H1 (cell line): Measurements from ENCODE around the gene IVL. TPM values are rescaled to one million over a fixed set of nuclear protein-coding genes. Genes with fewer than 3 reads are reported as not detected.
A peak's percentile ranks its signal among the peaks of the same experiment; 100 is the strongest.

ENCODE experiments used
- CTCF ChIA-PET: fragments of 300-600 bp; sonication (Branson Sonifier 250); formaldehyde crosslinking; loops from one replicate; lab custom pipeline; 2021; ENCODE audit not compliant: partially characterized antibody; lab: Charles Lee
- POLR2A ChIA-PET: fragments of 300-600 bp; sonication (Branson Sonifier 250); formaldehyde crosslinking; loops from one replicate; lab custom pipeline; 2021; ENCODE audit warnings: inconsistent platforms; ENCODE audit not compliant: partially characterized antibody; lab: Charles Lee
- DNase-seq, 2 experiments: peaks; one replicate each; pipeline versions ENCODE4 v3.0.0 to v3.0.0-alpha.2; 2010 to 2022; ENCODE audit warnings: low spot score in 2 of 2, low read depth in 1 of 2, mixed read lengths in 1 of 2
- FAIRE-seq: peaks from 2 replicates; lab custom pipeline; 2011; peaks lifted over from hg19 to GRCh38; lab: Jason Lieb, UNC
- H2AFZ ChIP-seq: 2 replicates; pipeline ENCODE4 v1.8.1; 2012; ENCODE audit warnings: low read length, inconsistent platforms
- H2AK5ac ChIP-seq: 2 replicates; pipeline ENCODE4 v1.6.1; 2013; ENCODE audit warnings: low read depth, low read length
- H2BK120ac ChIP-seq: replicated peaks from 2 replicates; pipeline ENCODE3; 2013; ENCODE audit warnings: low read depth, low read length, inconsistent platforms
- H2BK12ac ChIP-seq: 2 replicates; pipeline ENCODE4 v1.6.1; 2013; ENCODE audit warnings: low read depth, low read length
- H2BK15ac ChIP-seq: 2 replicates; pipeline ENCODE4 v1.6.1; 2013; ENCODE audit warnings: low read length
- H2BK20ac ChIP-seq: 2 replicates; pipeline ENCODE4 v1.6.1; 2013; ENCODE audit warnings: low read length
- H2BK5ac ChIP-seq: 2 replicates; pipeline ENCODE4 v1.6.1; 2013; ENCODE audit warnings: low read depth, low read length
- H3K14ac ChIP-seq: 2 replicates; pipeline ENCODE4 v1.6.1; 2013; ENCODE audit warnings: inconsistent platforms; ENCODE audit not compliant: insufficient read length
- H3K18ac ChIP-seq: 2 replicates; pipeline ENCODE4 v1.6.1; 2013; ENCODE audit warnings: low read length; ENCODE audit errors: extremely low read depth
- H3K23ac ChIP-seq: 2 replicates; pipeline ENCODE4 v1.6.1; 2013; ENCODE audit warnings: inconsistent platforms; ENCODE audit not compliant: insufficient read length
- H3K23me2 ChIP-seq: 2 replicates; pipeline ENCODE4 v1.6.1; 2013; ENCODE audit warnings: low read depth, low read length
- H3K27ac ChIP-seq: 2 replicates; pipeline ENCODE4 v1.6.1; 2011; ENCODE audit warnings: low read depth, low read length, inconsistent platforms
- H3K27me3 ChIP-seq, 4 experiments: replicated peaks in 1 of 4; 1 replicate in 1 of 4; 2 replicates in 3 of 4; pipeline versions ENCODE4 v1.6.1 to v1.8.1; 2011 to 2013; ENCODE audit warnings: low read length in 3 of 4, mild to moderate bottlenecking in 3 of 4, inconsistent platforms in 2 of 4, mixed read lengths in 2 of 4, moderate library complexity in 1 of 4; ENCODE audit not compliant: control insufficient read depth in 3 of 4, insufficient read depth in 3 of 4; ENCODE audit errors: extremely low read depth in 1 of 4
- H3K36me3 ChIP-seq, 4 experiments: 2 replicates each; pipeline versions ENCODE4 v1.6.1 to v1.8.1; 2011 to 2013; ENCODE audit warnings: mild to moderate bottlenecking in 4 of 4, low read length in 3 of 4, moderate library complexity in 2 of 4, control low read depth in 1 of 4, inconsistent platforms in 1 of 4; ENCODE audit not compliant: insufficient read depth in 4 of 4, control insufficient read depth in 2 of 4
- H3K4ac ChIP-seq: replicated peaks from 2 replicates; pipeline ENCODE3; 2013; ENCODE audit warnings: low read length, low read depth, mixed read lengths, inconsistent platforms; ENCODE audit not compliant: insufficient read length
- H3K4me1 ChIP-seq, 4 experiments: replicated peaks in 1 of 4; 1 replicate in 1 of 4; 2 replicates in 3 of 4; pipeline versions ENCODE4 v1.6.1 to v1.8.1; 2011 to 2013; ENCODE audit warnings: low read length in 3 of 4, inconsistent platforms in 2 of 4, mixed read lengths in 1 of 4; ENCODE audit not compliant: insufficient read depth in 4 of 4, control insufficient read depth in 3 of 4
- H3K4me2 ChIP-seq, 2 experiments: 2 replicates each; pipeline versions ENCODE4 v1.6.1 to v1.8.1; 2011 to 2013; ENCODE audit warnings: low read depth in 2 of 2, low read length in 2 of 2, control low read depth in 1 of 2, inconsistent platforms in 1 of 2, mild to moderate bottlenecking in 1 of 2; ENCODE audit not compliant: insufficient read depth in 1 of 2
- H3K4me3 ChIP-seq, 4 experiments: fragments of 200-600, 300-600 bp in 1 of 4; sonication (generic), shearing (Covaris generic), sonication (Bioruptor Twin) in 1 of 4; 2 replicates each; pipeline versions ENCODE4 v1.5.1 to v1.8.1; 2011 to 2016; ENCODE audit warnings: low read length in 4 of 4, low read depth in 3 of 4, control low read depth in 2 of 4, inconsistent platforms in 2 of 4, mild to moderate bottlenecking in 2 of 4, mixed read lengths in 1 of 4, moderate library complexity in 1 of 4; ENCODE audit not compliant: insufficient read depth in 2 of 4; ENCODE audit errors: extremely low read depth in 1 of 4
- H3K56ac ChIP-seq: replicated peaks from 2 replicates; pipeline ENCODE3; 2013; ENCODE audit warnings: low read depth, mild to moderate bottlenecking, mixed read lengths, low read length, inconsistent platforms; ENCODE audit not compliant: insufficient read length
- H3K79me1 ChIP-seq: 2 replicates; pipeline ENCODE4 v1.6.1; 2013; ENCODE audit warnings: low read depth, low read length, control low read depth
- H3K79me2 ChIP-seq, 2 experiments: 2 replicates each; pipeline versions ENCODE4 v1.6.1 to v1.8.1; 2012 to 2013; ENCODE audit warnings: low read length in 2 of 2, mild to moderate bottlenecking in 2 of 2, inconsistent platforms in 1 of 2; ENCODE audit not compliant: insufficient read depth in 2 of 2, control insufficient read depth in 1 of 2
- H3K9ac ChIP-seq, 4 experiments: replicated peaks in 1 of 4; 1 replicate in 1 of 4; 2 replicates in 3 of 4; pipeline versions ENCODE4 v1.6.1 to v1.8.1; 2011 to 2013; ENCODE audit warnings: low read depth in 3 of 4, low read length in 3 of 4, control low read depth in 2 of 4, mild to moderate bottlenecking in 2 of 4, moderate library complexity in 2 of 4, inconsistent platforms in 1 of 4; ENCODE audit errors: extremely low read depth in 1 of 4
- H3K9me3 ChIP-seq, 2 experiments: 2 replicates each; pipeline versions ENCODE4 v1.6.1 to v1.8.1; 2012 to 2013; ENCODE audit warnings: mild to moderate bottlenecking in 2 of 2, moderate library complexity in 2 of 2, control low read depth in 1 of 2, inconsistent platforms in 1 of 2, low read depth in 1 of 2, low read length in 1 of 2, mixed read lengths in 1 of 2; ENCODE audit not compliant: insufficient read depth in 2 of 2
- H4K20me1 ChIP-seq, 2 experiments: replicated peaks in 1 of 2; 2 replicates each; pipeline versions ENCODE3 to v1.8.1; 2011 to 2013; ENCODE audit warnings: inconsistent platforms in 2 of 2, low read length in 2 of 2, mild to moderate bottlenecking in 1 of 2; ENCODE audit not compliant: insufficient read depth in 2 of 2, control insufficient read depth in 1 of 2
- H4K5ac ChIP-seq: 2 replicates; pipeline ENCODE4 v1.6.1; 2013; ENCODE audit warnings: low read length, low read depth, mixed read lengths, inconsistent platforms; ENCODE audit not compliant: insufficient read length
- H4K8ac ChIP-seq: 2 replicates; pipeline ENCODE4 v1.8.0; 2013; ENCODE audit warnings: mild to moderate bottlenecking, moderate library complexity, low read length, inconsistent platforms; ENCODE audit not compliant: insufficient read depth; ENCODE audit errors: extremely low read depth
- H4K91ac ChIP-seq: replicated peaks from 2 replicates; pipeline ENCODE3; 2013; ENCODE audit warnings: low read length, mixed read lengths, inconsistent platforms; ENCODE audit not compliant: insufficient read length
- ATF2 ChIP-seq: IDR thresholded peaks from 2 replicates; pipeline ENCODE4 v1.6.1; 2012; ENCODE audit warnings: low read length, inconsistent platforms
- CBX5 ChIP-seq: fragments of 300-800, 300-1000 bp; sonication (generic); IDR thresholded peaks from 2 replicates; pipeline ENCODE4 v1.7.1; 2016; ENCODE audit warnings: antibody characterized with exemption, low read length, low read depth
- E2F6 ChIP-seq: IDR thresholded peaks from 2 replicates; pipeline ENCODE4 v1.6.1; 2012; ENCODE audit warnings: inconsistent platforms
- HDAC2 ChIP-seq, 2 experiments: fragments of 300-600 bp in 1 of 2; sonication (generic) in 1 of 2; IDR thresholded peaks; 2 replicates each; pipeline ENCODE4 v1.6.1; 2011 to 2012; ENCODE audit warnings: low read depth in 2 of 2, low read length in 2 of 2, mild to moderate bottlenecking in 2 of 2, moderate library complexity in 2 of 2, borderline replicate concordance in 1 of 2, inconsistent platforms in 1 of 2
- JUN ChIP-seq: IDR thresholded peaks from 2 replicates; pipeline ENCODE4 v1.6.1; 2011; ENCODE audit warnings: low read depth, mild to moderate bottlenecking, improper control_type of control experiment, low read length
- JUND ChIP-seq: IDR thresholded peaks from 2 replicates; pipeline ENCODE4 v1.6.1; 2011; ENCODE audit warnings: mild to moderate bottlenecking, improper control_type of control experiment, low read length
- KDM5A ChIP-seq: fragments of 200-600 bp; IDR thresholded peaks from 2 replicates; pipeline ENCODE4 v1.7.1; 2012; ENCODE audit warnings: mild to moderate bottlenecking, low read length, inconsistent platforms, mixed read lengths
- MAX ChIP-seq: IDR thresholded peaks from 2 replicates; pipeline ENCODE4 v1.6.1; 2012; ENCODE audit warnings: inconsistent platforms
- PHF8 ChIP-seq: fragments of 200-600 bp; sonication (generic); conservative IDR thresholded peaks from 2 replicates; pipeline ENCODE4 v1.7.1; 2012; ENCODE audit warnings: low read depth, mild to moderate bottlenecking, inconsistent platforms, low read length, moderate library complexity
- SP4 ChIP-seq: IDR thresholded peaks from 2 replicates; pipeline ENCODE4 v1.6.1; 2012; ENCODE audit warnings: low read length, inconsistent platforms
- SRF ChIP-seq: IDR thresholded peaks from 2 replicates; pipeline ENCODE4 v1.6.1; 2011; ENCODE audit warnings: mild to moderate bottlenecking, low read depth, low read length, moderate library complexity
- ZNF274 ChIP-seq: IDR thresholded peaks from 2 replicates; pipeline ENCODE4 v1.7.0; 2012; ENCODE audit warnings: low read length, borderline replicate concordance; ENCODE audit errors: extremely low read depth
- WGBS, 2 experiments: shearing (Covaris generic) in 1 of 2; methylation state at CpG; one replicate each; pipeline versions ENCODE4 v1.1.6 to v1.1.7; 2013 to 2015; ENCODE audit warnings: low lambda C conversion rate in 2 of 2, mixed read lengths in 2 of 2, inconsistent platforms in 1 of 2, low coverage in 1 of 2, missing lambda C conversion rate in 1 of 2; ENCODE audit not compliant: insufficient replicate concordance in 2 of 2, insufficient coverage in 1 of 2, insufficient read length in 1 of 2; ENCODE audit errors: extremely low coverage in 1 of 2, missing lambda C conversion rate in 1 of 2; 5-methylcytosine and 5-hydroxymethylcytosine counted together
- polyA plus RNA-seq, 7 experiments: library from polyadenylated mRNA; depleted of rRNA in 3 of 7; stranded (reverse) in 5 of 7; unstranded in 2 of 7; fragments of >200 nt in 5 of 7; fragments of 200-250 nt in 2 of 7; gene quantifications; 1 replicate in 5 of 7; 2 replicates in 1 of 7; 4 replicates in 1 of 7; pipeline versions ENCODE4 v1.2.1 to v1.2.3, GENCODE V29; 2011 to 2013; ENCODE audit warnings: missing spikeins in 2 of 7, mixed read lengths in 2 of 7
- total RNA-seq: library from RNA; stranded (reverse); fragmentation: NEBNext Ultra II Directional; extraction: Animal tissue kit (Norgen Biotek cat#: 25700); gene quantifications from 2 replicates; pipeline ENCODE4 v1.2.1, GENCODE V29; 2021

IVL gene
- total and polyA plus RNA-seq, 2 of the 8 experiments (the other 6 are each of a cell fraction or from before 2014, with no cell fraction given) = not detected

GRCh38 chr1:152951711-152952110 is 43.4 kb downstream of the IVL start:
- no peak overlapping the region for H4K5ac ChIP-seq
- H2BK120ac ChIP-seq = no peak overlapping the region
- H2BK15ac ChIP-seq = no peak overlapping the region
- H2AK5ac ChIP-seq = no peak overlapping the region
- H2BK5ac ChIP-seq = no peak overlapping the region
- H3K56ac ChIP-seq = no peak overlapping the region
- H3K79me2 ChIP-seq = no peaks in the 10 kb centered on the region
- no peaks in the 10 kb centered on the region for H3K36me3 ChIP-seq
- no peak overlapping the region for H3K27ac ChIP-seq
- H3K18ac ChIP-seq = no peak overlapping the region
- no peaks in the 10 kb centered on the region for H3K27me3 ChIP-seq
- no peak overlapping the region for H3K4me3 ChIP-seq
- no peaks in the 10 kb centered on the region for H3K23me2 ChIP-seq
- ChIA-PET POLR2A (no interaction called here), CTCF (interaction anchor here (1.3 kb wide), 1 partner anchor 26 kb away, joined by 3 read pairs; no protein-coding TSS in a partner anchor)
- H4K8ac ChIP-seq = no peak overlapping the region
- no peak overlapping the region for H3K14ac ChIP-seq
- H2BK12ac ChIP-seq = no peak overlapping the region
- no peak overlapping the region for H3K23ac ChIP-seq
- no peaks in the 10 kb centered on the region for H4K20me1 ChIP-seq
- no peak overlapping the region for H3K4ac ChIP-seq
- H3K4me1 ChIP-seq = no peaks in the 10 kb centered on the region
- 78% methylated on average over 5 of the region's 5 CpGs; no CpG with 5 or more reads in 1 of the 2 experiments for WGBS, 2 experiments
- no peak for FAIRE-seq
- H3K4me2 ChIP-seq = no peak overlapping the region
- H2AFZ ChIP-seq = no peak overlapping the region
- H2BK20ac ChIP-seq = no peak overlapping the region
- no peaks in the 10 kb centered on the region for H3K79me1 ChIP-seq
- H3K9me3 ChIP-seq = peaks cover 0 to 5% of the 10 kb centered on the region in 2 experiments; a peak in 1 of 4 replicates
- no peak overlapping the region for H3K9ac ChIP-seq
- peak in 1 of 2 experiments; percentile 4 for DNase-seq
- H4K91ac ChIP-seq = no peak overlapping the region
- no peak for TF ChIP-seq KDM5A
- no peak for TF ChIP-seq HDAC2 (IDR thresholded peaks at IDR 0.05; ENCODE audit: borderline replicate concordance in 1 of 2, low read depth in 2 of 2, low read length in 2 of 2)
- TF ChIP-seq JUND = no peak
- TF ChIP-seq MAX = no peak
- no peak for TF ChIP-seq ATF2
- no peak for TF ChIP-seq PHF8
- no peak for TF ChIP-seq CBX5
- no peak for TF ChIP-seq ZNF274
- TF ChIP-seq JUN = no peak
- no peak for TF ChIP-seq SP4
- no peak for TF ChIP-seq E2F6
- TF ChIP-seq SRF = no peak
